IPS-18c (cell line): Measurements from ENCODE around the gene NPIPA8.
"Not testable (repeated sequence)": the region's sequence is repeated elsewhere in the genome, so short reads cannot be mapped to it uniquely, and the experiment has no call there.

Experiments used
- H3K4me3 ChIP-seq: 2 replicates; pipeline ENCODE4 v1.7.0; 2013; ENCODE audit warnings: low read depth, mild to moderate bottlenecking, low read length, moderate library complexity; ENCODE audit not compliant: insufficient read depth
- H3K9me3 ChIP-seq: one replicate; pipeline ENCODE4 v1.6.1; 2013; ENCODE audit warnings: mild to moderate bottlenecking, low read length, moderate library complexity; ENCODE audit not compliant: control insufficient read depth, insufficient read depth

NPIPA8 gene

GRCh38 chr16:18293337-18293956 lies 43.1 kb downstream of the NPIPA8 start:
- not testable (repeated sequence) for H3K9me3 ChIP-seq, H3K4me3 ChIP-seq

- not testable (repeated sequence) for H3K4me3 ChIP-seq, H3K9me3 ChIP-seq
Observed at GRCh38 chr16:18290959-18291358, 45.6 kb downstream of the NPIPA8 start.

DNA sequence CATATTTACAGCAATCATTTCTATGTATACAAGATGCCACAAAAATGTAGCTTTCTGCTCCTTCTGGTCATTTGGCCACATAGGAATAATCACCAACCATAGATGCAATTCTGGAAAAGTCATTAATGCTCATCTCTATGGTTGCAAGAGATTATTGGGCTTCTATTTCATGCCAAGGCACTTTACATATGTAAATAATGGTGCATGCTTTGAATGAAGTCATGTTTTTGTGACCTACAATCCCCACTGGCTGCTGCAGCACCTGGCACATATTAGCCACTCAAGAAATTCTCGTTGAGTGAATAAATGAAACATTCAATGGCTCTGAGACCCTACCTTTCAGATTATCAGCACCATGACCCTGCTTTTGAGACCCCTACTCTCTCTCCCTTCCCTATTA lies 50.2 kb downstream of the NPIPA8 start:
- H3K4me3 ChIP-seq, H3K9me3 ChIP-seq: not testable (repeated sequence)

GRCh38 chr16:18280319-18280718 lies 56.2 kb downstream of the NPIPA8 start:
- not testable (repeated sequence) for H3K9me3 ChIP-seq, H3K4me3 ChIP-seq

- not testable (repeated sequence) for H3K9me3 ChIP-seq, H3K4me3 ChIP-seq
Observed at GRCh38 chr16:18276756-18277155, 59.8 kb downstream of the NPIPA8 start.

DNA sequence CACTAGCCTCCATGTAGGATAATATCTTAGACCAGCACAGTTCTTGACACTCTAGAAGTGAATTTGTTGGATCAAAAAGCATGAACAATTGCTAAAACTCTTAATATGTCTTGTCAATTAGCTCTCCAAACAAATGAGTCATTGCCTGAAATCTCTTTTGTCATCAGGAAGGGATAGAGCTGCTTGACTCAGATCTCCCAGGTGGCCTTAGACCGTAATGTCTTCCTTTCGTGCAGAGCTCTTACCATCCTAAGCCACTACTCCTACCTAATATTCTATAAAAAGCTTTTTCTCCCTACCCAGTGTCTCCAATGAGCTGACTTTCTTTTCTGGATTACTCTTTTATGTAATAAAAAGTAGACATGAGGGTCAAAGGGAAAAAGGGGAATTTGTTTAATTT lies 66.4 kb downstream of the NPIPA8 start:
- H3K4me3 ChIP-seq, H3K9me3 ChIP-seq: not testable (repeated sequence)
